ENCODE measurements around the gene CLCNKB.

GRCh38 chr1:16028237-16029002 lies 15.2 kb upstream of the CLCNKB start:
- TF ChIP-seq, protein P1, sequence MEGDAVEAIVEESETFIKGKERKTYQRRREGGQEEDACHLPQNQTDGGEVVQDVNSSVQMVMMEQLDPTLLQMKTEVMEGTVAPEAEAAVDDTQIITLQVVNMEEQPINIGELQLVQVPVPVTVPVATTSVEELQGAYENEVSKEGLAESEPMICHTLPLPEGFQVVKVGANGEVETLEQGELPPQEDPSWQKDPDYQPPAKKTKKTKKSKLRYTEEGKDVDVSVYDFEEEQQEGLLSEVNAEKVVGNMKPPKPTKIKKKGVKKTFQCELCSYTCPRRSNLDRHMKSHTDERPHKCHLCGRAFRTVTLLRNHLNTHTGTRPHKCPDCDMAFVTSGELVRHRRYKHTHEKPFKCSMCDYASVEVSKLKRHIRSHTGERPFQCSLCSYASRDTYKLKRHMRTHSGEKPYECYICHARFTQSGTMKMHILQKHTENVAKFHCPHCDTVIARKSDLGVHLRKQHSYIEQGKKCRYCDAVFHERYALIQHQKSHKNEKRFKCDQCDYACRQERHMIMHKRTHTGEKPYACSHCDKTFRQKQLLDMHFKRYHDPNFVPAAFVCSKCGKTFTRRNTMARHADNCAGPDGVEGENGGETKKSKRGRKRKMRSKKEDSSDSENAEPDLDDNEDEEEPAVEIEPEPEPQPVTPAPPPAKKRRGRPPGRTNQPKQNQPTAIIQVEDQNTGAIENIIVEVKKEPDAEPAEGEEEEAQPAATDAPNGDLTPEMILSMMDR (IDR thresholded peaks at IDR 0.05) = no peak
- TF ChIP-seq ZFX (IDR thresholded peaks at IDR 0.05; ENCODE audit: borderline replicate concordance) = no peak
